Fibroblast of pulmonary artery (primary cell): ENCODE results near the gene WSCD1.

Experiments used
- DNase-seq: peaks from one replicate; pipeline ENCODE4 v3.0.0-alpha.2; 2010; ENCODE audit warnings: low read depth
- H3K4me3 ChIP-seq: replicated peaks from 2 replicates; pipeline ENCODE4 v1.5.1; 2011; ENCODE audit warnings: low read depth, mild to moderate bottlenecking, control low read depth, low read length, moderate library complexity
- CTCF ChIP-seq: IDR thresholded peaks from 2 replicates; pipeline ENCODE4 v1.5.1; 2011; ENCODE audit warnings: mild to moderate bottlenecking, control low read depth, low read length, inconsistent platforms; ENCODE audit errors: missing control alignments

WSCD1 gene

GRCh38 chr17:6092182-6092902, 22.2 kb downstream of the WSCD1 start:
- H3K4me3 ChIP-seq = no peak overlapping the region
- no peak for TF ChIP-seq CTCF
- DNase-seq = no peak

- H3K4me3 ChIP-seq = no peak overlapping the region
- no peak for TF ChIP-seq CTCF
- DNase-seq = no peak
These were observed 22.8 kb downstream of the WSCD1 start for GRCh38 chr17:6092903-6093468.

GRCh38 chr17:6094453-6094852, 24.3 kb downstream of the WSCD1 start:
- H3K4me3 ChIP-seq = no peak overlapping the region
- TF ChIP-seq CTCF = no peak
- DNase-seq = no peak

GRCh38 chr17:6094926-6095325, 24.7 kb downstream of the WSCD1 start:
- no peak for TF ChIP-seq CTCF
- DNase-seq = no peak
- H3K4me3 ChIP-seq = no peak overlapping the region

- no peak for DNase-seq
- TF ChIP-seq CTCF = no peak
- H3K4me3 ChIP-seq = no peak overlapping the region
These were observed 25.3 kb downstream of the WSCD1 start for GRCh38 chr17:6095501-6095900.

GRCh38 chr17:6096201-6097004, 26.2 kb downstream of the WSCD1 start:
- DNase-seq = no peak
- no peak for TF ChIP-seq CTCF
- H3K4me3 ChIP-seq = no peak overlapping the region

- no peak for TF ChIP-seq CTCF
- H3K4me3 ChIP-seq = no peak overlapping the region
- no peak for DNase-seq
These were observed 26.8 kb downstream of the WSCD1 start for GRCh38 chr17:6097005-6097279.
